Progenitor cell of endocrine pancreas (in vitro differentiated cells): ENCODE results near the gene FAM163A. TPM values are rescaled to one million over a fixed set of nuclear protein-coding genes. Genes with fewer than 3 reads are reported as not detected.

Experiments
- DNase-seq: peaks from one replicate; pipeline ENCODE4 v3.0.0; 2021; ENCODE audit warnings: low spot score; ENCODE audit not compliant: unreplicated experiment
- H3K27ac Mint-ChIP-seq: 2 replicates; pipeline ENCODE4 v1.8.0; 2021; ENCODE audit warnings: mild to moderate bottlenecking, moderate library complexity, mixed read lengths
- H3K27me3 Mint-ChIP-seq: 2 replicates; pipeline ENCODE4 v1.8.0; 2021; ENCODE audit warnings: mixed read lengths
- H3K36me3 Mint-ChIP-seq: 2 replicates; pipeline ENCODE4 v1.8.0; 2022; ENCODE audit warnings: mixed read lengths; ENCODE audit not compliant: insufficient read depth
- H3K4me1 Mint-ChIP-seq: 2 replicates; pipeline ENCODE4 v1.8.0; 2021; ENCODE audit warnings: low read depth, mixed read lengths
- H3K4me3 Mint-ChIP-seq: 2 replicates; pipeline ENCODE4 v1.8.0; 2021; ENCODE audit warnings: low read depth, mild to moderate bottlenecking, moderate library complexity, mixed read lengths
- H3K9me3 Mint-ChIP-seq: 2 replicates; pipeline ENCODE4 v1.8.0; 2021; ENCODE audit warnings: low read depth, mixed read lengths
- total RNA-seq: library from RNA; stranded (reverse); gene quantifications from 2 replicates; pipeline ENCODE4 v1.2.1, GENCODE V29; 2021
- TF ChIP-seq, protein P1 (sequence below): fragments of 200-600 bp; sonication (generic); IDR thresholded peaks from one replicate; pipeline ENCODE4 v1.5.0; 2021; ENCODE audit warnings: antibody characterized with exemption, mild to moderate bottlenecking; ENCODE audit not compliant: unreplicated experiment

FAM163A gene
- total RNA-seq, 1 donor from 2014 or later = 1.1 TPM

DNA sequence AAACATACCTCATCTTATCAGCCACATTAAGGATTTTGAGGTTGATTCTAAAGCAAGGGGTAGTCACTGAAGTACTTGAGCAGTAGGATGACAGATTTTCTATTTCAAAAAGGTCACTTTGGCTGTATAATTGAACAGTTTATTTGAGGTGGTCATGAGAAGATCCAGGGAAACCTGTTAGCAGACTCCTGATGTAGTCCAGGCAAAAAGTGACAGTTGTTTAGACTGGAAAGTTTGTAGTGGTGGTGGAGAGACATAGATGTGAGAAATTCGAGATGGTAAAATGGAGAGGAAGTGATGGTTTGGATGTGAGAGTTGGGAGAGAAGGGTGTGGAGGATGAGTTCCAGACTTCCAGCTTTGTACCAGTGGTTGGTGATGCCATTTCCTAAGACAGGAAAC, 7.5 kb downstream of the FAM163A start:
- Mint-ChIP-seq H3K9me3 (peaks cover 10% of the 10 kb centered on the region), H3K4me3 (no peak overlapping the region), H3K27ac (no peak overlapping the region), H3K36me3 (no peaks in the 10 kb centered on the region), H3K4me1 (no peaks in the 10 kb centered on the region), H3K27me3 (peaks cover 51% of the 10 kb centered on the region)
- no peak for DNase-seq
- TF ChIP-seq, protein P1, sequence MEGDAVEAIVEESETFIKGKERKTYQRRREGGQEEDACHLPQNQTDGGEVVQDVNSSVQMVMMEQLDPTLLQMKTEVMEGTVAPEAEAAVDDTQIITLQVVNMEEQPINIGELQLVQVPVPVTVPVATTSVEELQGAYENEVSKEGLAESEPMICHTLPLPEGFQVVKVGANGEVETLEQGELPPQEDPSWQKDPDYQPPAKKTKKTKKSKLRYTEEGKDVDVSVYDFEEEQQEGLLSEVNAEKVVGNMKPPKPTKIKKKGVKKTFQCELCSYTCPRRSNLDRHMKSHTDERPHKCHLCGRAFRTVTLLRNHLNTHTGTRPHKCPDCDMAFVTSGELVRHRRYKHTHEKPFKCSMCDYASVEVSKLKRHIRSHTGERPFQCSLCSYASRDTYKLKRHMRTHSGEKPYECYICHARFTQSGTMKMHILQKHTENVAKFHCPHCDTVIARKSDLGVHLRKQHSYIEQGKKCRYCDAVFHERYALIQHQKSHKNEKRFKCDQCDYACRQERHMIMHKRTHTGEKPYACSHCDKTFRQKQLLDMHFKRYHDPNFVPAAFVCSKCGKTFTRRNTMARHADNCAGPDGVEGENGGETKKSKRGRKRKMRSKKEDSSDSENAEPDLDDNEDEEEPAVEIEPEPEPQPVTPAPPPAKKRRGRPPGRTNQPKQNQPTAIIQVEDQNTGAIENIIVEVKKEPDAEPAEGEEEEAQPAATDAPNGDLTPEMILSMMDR = no peak

DNA sequence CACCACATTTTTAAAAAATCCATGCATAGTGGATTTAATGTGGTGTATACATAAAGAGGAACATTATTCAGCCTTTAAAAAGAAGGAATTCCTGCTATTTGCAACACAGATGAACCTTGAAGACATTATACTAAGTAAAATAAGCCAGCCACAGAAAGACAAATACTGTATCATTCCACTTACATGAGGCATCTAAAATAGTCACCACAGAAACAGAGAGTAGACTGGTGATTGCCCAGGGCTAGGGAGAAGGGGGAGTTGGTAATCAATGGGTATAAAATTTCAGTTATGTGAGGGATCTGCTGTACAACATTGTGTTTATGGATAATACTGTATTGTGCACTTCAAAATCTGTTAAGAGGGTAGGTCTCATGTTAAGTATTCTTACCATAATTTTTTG, 10.0 kb downstream of the FAM163A start:
- Mint-ChIP-seq H3K36me3 (no peaks in the 10 kb centered on the region), H3K9me3 (peaks cover 10% of the 10 kb centered on the region), H3K27me3 (peaks cover 30% of the 10 kb centered on the region), H3K4me1 (no peaks in the 10 kb centered on the region), H3K4me3 (no peak overlapping the region), H3K27ac (no peak overlapping the region)
- TF ChIP-seq, protein P1 = no peak
- DNase-seq = no peak

DNA sequence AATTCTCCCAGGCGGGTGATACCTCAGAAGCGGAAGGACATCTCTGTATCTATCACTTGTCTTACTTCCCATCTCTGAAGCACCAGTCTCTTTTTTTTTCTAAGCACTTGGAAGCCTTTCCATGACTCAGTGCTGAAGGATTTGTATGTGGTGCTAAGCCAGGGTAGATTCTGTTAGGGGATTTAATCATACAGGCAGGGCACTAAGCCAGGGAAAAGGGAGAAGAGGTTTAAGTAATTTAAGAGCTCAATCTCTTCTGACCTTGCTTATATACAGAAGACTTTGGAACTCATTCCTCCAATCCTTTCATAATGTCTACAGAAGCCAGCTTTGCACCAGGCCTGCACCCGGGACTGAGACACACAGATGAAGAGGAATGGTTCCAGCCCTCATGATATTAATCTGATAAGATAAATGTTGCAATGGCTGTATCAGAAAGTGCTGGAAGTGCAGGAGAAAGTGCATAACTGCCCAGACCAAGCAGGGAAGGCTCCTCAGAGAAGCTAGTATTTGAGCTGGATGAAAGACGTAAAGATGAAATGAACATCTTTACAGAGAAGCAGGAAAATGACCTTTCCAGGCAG, 11.0 kb downstream of the FAM163A start:
- no peak for DNase-seq

DNA sequence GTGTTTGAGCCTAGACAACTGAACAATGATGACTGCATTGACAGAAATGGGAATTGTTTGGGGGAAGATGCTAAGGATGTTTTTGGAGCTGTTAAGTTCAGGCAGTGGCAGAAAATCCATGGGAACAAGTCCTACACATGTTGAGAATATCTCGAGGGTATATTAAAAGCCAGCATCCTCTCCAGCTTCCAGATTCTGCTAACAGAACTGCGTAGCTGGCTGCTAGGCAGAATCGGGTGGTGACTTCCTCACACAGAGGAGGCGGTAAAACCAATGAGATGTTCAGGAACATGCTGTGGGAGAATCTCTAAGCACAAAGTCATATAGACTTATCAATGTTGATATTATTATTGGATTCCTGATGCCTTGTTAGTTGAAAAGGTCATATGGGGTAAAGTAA, 14.8 kb downstream of the FAM163A start:
- Mint-ChIP-seq H3K4me1 (peaks cover 15% of the 10 kb centered on the region), H3K27me3 (peaks cover 4% of the 10 kb centered on the region), H3K9me3 (no peaks in the 10 kb centered on the region), H3K27ac (no peak overlapping the region), H3K36me3 (no peaks in the 10 kb centered on the region), H3K4me3 (no peak overlapping the region)
- TF ChIP-seq, protein P1 = no peak
- DNase-seq = no peak

More for the DNA sequence above, 11.0 kb downstream of the FAM163A start:
- Mint-ChIP-seq H3K36me3 (no peaks in the 10 kb centered on the region), H3K9me3 (peaks cover 10% of the 10 kb centered on the region), H3K4me3 (no peak overlapping the region), H3K27ac (no peak overlapping the region), H3K27me3 (peaks cover 22% of the 10 kb centered on the region), H3K4me1 (no peaks in the 10 kb centered on the region)
- TF ChIP-seq, protein P1 = no peak

DNA sequence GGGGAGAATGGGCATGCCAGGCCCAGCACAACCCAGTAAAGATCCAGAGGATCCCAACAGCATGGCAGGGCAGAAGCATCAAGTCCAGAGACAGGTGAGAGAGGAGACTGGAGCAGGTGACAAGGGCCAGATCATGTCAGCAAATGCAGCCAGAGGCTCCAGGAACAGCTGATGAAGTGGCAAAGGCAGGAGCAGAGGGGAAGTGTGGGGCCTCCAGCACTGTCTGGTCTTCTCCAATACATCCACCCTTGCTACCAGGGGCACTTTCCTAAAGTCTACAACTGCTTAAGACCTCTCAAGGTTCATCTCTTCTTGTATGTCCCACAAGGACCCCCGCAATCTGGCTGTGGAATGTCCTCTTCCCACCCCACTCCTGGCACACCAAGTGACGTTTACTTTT, 17.4 kb downstream of the FAM163A start:
- Mint-ChIP-seq H3K27me3 (peaks cover 6% of the 10 kb centered on the region), H3K27ac (no peak overlapping the region)

More for the DNA sequence above, 17.4 kb downstream of the FAM163A start:
- Mint-ChIP-seq H3K9me3 (no peaks in the 10 kb centered on the region), H3K36me3 (no peaks in the 10 kb centered on the region), H3K4me1 (peaks cover 15% of the 10 kb centered on the region), H3K4me3 (no peak overlapping the region)
- DNase-seq = no peak
- TF ChIP-seq, protein P1 = no peak
